Retinal pigment epithelial cell (primary cell): ENCODE results near the gene ANKRD28.

ENCODE experiments used
- DNase-seq: peaks from one replicate; pipeline ENCODE4 v3.0.0-alpha.2; 2010; ENCODE audit warnings: low read depth
- H3K4me3 ChIP-seq: 2 replicates; pipeline ENCODE4 v1.5.1; 2011; ENCODE audit warnings: mild to moderate bottlenecking, low read length, control low read depth, moderate library complexity
- TF ChIP-seq, protein P1 (sequence below): conservative IDR thresholded peaks from 2 replicates; pipeline ENCODE4 v1.5.1; 2011; ENCODE audit warnings: low read depth, low read length, control low read depth, inconsistent platforms

ANKRD28 gene

DNA sequence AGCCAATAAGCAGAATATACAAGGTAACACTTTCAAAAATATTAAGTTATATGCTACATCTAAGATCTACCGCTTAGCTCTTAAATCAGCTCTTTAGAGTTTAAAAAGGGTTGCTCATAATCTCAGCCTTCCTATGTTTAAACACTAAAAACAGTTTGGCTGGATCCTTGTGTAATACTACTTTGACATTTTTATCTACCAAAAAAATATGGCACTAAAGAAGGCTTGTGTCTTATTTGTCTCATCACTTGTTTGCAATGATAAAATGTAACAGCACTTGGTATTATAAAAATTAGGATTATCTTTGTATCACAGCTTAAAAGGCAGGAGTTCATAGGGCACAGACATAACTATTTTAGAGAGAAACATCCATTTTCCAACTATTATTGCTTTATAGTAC lies 9.8 kb downstream of the ANKRD28 start:
- DNase-seq, result no peak
- TF ChIP-seq, protein P1, sequence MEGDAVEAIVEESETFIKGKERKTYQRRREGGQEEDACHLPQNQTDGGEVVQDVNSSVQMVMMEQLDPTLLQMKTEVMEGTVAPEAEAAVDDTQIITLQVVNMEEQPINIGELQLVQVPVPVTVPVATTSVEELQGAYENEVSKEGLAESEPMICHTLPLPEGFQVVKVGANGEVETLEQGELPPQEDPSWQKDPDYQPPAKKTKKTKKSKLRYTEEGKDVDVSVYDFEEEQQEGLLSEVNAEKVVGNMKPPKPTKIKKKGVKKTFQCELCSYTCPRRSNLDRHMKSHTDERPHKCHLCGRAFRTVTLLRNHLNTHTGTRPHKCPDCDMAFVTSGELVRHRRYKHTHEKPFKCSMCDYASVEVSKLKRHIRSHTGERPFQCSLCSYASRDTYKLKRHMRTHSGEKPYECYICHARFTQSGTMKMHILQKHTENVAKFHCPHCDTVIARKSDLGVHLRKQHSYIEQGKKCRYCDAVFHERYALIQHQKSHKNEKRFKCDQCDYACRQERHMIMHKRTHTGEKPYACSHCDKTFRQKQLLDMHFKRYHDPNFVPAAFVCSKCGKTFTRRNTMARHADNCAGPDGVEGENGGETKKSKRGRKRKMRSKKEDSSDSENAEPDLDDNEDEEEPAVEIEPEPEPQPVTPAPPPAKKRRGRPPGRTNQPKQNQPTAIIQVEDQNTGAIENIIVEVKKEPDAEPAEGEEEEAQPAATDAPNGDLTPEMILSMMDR, result no peak
- no peak overlapping the region for H3K4me3 ChIP-seq

DNA sequence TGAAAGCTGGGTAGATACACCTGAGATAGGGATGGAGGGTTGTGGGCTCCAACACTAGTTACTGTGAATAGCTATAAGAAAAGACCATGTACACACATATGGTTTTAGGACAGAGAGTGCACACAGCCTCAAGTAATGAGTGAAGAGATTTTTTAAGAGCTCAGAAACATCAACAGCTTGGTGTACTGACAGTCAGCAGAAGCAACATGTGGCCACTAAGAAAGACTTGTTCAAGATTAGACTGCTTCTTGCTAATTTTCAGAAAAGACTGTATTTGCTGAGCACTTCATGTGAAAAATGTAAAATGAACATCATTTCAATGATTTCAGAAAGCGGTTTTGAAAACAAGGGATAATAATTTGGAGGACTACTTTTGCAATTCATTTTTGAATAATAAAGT lies 10.3 kb downstream of the ANKRD28 start:
- no peak for DNase-seq
- TF ChIP-seq, protein P1, result no peak
- H3K4me3 ChIP-seq, result no peak overlapping the region

DNA sequence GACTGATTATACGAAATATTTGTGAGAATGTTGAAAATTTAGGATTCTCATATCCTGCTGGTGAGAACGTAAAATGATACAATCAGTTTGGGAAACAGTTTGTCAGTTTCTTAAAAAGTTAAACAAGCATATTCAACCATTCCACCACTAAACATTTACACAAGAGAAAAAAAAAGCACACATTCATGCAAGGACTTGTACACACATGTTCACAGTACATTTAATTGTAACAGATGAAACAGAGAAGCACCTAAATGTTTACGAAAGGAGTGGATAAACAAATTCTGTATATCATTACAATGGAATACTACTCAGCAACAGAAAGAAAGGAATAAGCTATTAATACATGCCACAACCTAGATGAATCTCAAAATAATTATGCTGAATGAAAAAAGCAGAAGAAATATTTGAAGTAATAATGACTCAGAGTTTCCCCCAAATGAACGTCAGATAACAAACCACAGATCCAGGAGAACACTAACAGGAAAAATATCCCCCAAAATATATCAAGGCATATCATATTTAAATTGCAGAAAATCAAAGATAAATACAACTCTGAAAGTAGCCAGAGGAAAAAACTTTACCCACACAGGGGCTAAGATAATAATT lies 14.3 kb downstream of the ANKRD28 start:
- H3K4me3 ChIP-seq, result no peak overlapping the region

DNA sequence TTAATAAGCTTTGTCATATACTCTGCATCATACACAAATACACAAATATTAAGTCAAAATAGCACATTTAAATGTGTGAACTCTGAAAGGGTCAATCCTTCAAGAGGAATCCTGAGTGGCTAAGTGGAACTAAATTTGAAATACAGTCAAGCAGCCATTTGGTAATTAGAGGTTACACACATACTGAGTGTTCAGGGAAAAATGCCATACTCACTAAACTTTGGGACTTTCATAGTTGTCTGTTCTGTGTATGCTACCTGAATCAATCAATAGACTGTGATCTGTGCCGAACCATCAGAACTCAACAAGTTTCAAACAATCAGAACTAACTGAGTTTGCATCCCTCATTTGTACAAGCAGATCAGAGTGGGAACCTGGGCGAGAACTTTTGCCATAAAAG lies 15.3 kb downstream of the ANKRD28 start:
- TF ChIP-seq, protein P1, result no peak
- DNase-seq, result no peak
- no peak overlapping the region for H3K4me3 ChIP-seq

More for the DNA sequence above, 14.3 kb downstream of the ANKRD28 start:
- DNase-seq, result no peak
- TF ChIP-seq, protein P1, result no peak

DNA sequence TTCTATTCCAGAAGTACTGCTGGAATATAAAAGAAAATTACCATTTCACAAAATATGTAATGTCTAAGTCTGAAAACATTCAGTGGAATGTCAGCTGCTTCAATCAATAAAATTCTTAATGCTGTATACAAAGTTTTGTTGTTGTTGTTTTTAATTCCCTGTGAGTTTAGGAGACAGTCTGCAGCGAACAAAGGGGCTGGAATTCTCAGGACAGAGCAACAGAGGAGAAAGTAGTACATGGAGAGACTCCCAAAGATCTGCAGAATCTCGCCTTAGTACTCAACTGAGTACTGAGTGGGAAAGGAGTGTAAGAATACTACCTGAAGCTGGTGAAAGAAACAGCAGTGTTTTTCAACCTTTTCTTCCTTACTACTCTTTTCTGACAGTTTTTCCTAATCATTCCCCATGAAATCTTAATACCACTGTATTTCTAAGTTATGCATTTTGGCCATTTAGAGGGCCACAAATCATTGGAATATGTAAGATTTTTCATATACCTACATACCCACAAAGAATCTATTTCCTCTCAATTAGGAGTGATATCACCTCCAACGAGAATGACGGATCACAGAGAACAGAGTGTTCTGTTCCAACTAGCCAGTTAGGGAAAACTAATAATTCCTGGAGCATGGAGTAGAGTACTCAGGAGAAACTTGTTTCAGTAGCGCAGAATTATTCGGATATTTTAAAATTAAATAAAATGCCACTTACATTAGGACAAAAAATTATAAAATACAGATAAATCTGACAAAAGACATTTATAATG lies 16.0 kb downstream of the ANKRD28 start:
- TF ChIP-seq, protein P1, result no peak
- no peak overlapping the region for H3K4me3 ChIP-seq
- no peak for DNase-seq

DNA sequence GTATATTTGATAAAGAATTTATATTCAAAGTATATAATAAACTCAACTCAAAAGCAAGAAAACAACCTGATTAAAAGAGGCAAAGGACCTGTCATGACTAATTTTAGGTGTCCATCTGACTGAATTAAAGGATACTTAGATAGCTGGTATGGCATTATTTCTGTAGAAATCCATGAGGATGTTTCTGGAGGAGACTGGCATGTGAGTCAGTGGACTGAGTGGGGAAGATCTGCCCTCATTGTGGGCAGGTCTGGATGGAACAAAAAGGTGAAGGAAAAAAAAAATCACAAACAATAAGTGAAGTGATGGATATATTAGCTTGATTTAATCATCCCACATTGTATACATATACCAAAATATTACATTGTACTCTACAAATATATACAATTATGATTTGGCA lies 16.6 kb downstream of the ANKRD28 start:
- H3K4me3 ChIP-seq, result no peak overlapping the region
- TF ChIP-seq, protein P1, result no peak
- DNase-seq, result no peak

DNA sequence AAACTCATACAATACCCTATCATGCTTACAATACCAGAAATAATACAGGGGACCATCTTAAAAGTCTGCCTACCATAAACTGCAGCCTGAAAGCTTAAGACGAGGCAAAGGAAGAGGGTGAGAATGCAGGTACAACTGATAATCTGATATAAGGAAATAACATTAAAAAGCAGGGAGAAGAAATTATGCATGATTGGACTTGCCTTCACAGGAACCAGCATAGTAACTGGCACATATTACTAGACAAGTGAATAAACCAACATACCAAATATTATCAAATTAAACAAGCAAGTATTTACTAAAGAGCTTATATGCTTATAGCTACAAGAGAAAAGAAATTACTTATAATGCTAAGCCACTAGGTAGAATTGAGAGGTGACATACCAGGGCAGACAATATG lies 18.7 kb downstream of the ANKRD28 start:
- TF ChIP-seq, protein P1, result no peak
- no peak for DNase-seq
- H3K4me3 ChIP-seq, result no peak overlapping the region
